ENCODE results near the gene XRCC3.
A peak's percentile ranks its signal among the peaks of the same experiment; 100 is the strongest.

The XRCC3 gene

GRCh38 chr14:103690332-103690731 is 24.9 kb downstream of the XRCC3 start:
- DNase-seq, result no peak

- DNase-seq, result no peak
These were observed 26.0 kb downstream of the XRCC3 start for GRCh38 chr14:103688906-103689902.

GRCh38 chr14:103688441-103688840 is 26.8 kb downstream of the XRCC3 start:
- no peak for DNase-seq

GRCh38 chr14:103687712-103688111 is 27.5 kb downstream of the XRCC3 start:
- no peak for DNase-seq

GRCh38 chr14:103686831-103687485 is 28.3 kb downstream of the XRCC3 start:
- no peak for DNase-seq

- DNase-seq, result no peak
These were observed 29.7 kb downstream of the XRCC3 start for GRCh38 chr14:103685276-103686211.

- no peak for DNase-seq
These were observed 30.4 kb downstream of the XRCC3 start for GRCh38 chr14:103684871-103685270.

- DNase-seq, result peak; percentile 73
These were observed 30.8 kb downstream of the XRCC3 start for GRCh38 chr14:103684471-103684870.

- no peak for DNase-seq
These were observed 32.1 kb downstream of the XRCC3 start for GRCh38 chr14:103683139-103683538.

GRCh38 chr14:103680491-103681231 is 34.6 kb downstream of the XRCC3 start:
- DNase-seq, result no peak

GRCh38 chr14:103679351-103679750 is 35.9 kb downstream of the XRCC3 start:
- peak; percentile 38 for DNase-seq

GRCh38 chr14:103676881-103677675 is 38.2 kb downstream of the XRCC3 start:
- DNase-seq, result no peak

- DNase-seq, result no peak
These were observed 39.3 kb downstream of the XRCC3 start for GRCh38 chr14:103675957-103676356.

GRCh38 chr14:103671911-103672310 is 43.3 kb downstream of the XRCC3 start:
- no peak for DNase-seq

GRCh38 chr14:103669370-103669769 is 45.9 kb downstream of the XRCC3 start:
- no peak for DNase-seq

GRCh38 chr14:103668117-103668516 is 47.1 kb downstream of the XRCC3 start:
- DNase-seq, result no peak

GRCh38 chr14:103667671-103668070 is 47.6 kb downstream of the XRCC3 start:
- DNase-seq, result no peak

- no peak for DNase-seq
These were observed 51.7 kb downstream of the XRCC3 start for GRCh38 chr14:103663506-103663905.

- DNase-seq, result no peak
These were observed 52.7 kb downstream of the XRCC3 start for GRCh38 chr14:103662591-103662990.

- DNase-seq, result no peak
These were observed 53.2 kb downstream of the XRCC3 start for GRCh38 chr14:103662029-103662428.

- DNase-seq, result no peak
These were observed 55.6 kb downstream of the XRCC3 start for GRCh38 chr14:103659631-103660030.

Measured in right hindlimb (tissue), 1 donor.